ENCODE results near the gene C12orf42. TPM values are rescaled to one million over a fixed set of nuclear protein-coding genes. Genes with fewer than 3 reads are reported as not detected.

Gene C12orf42
- total RNA-seq, 1 experiment from 2014 or later = 0.37 TPM

DNA sequence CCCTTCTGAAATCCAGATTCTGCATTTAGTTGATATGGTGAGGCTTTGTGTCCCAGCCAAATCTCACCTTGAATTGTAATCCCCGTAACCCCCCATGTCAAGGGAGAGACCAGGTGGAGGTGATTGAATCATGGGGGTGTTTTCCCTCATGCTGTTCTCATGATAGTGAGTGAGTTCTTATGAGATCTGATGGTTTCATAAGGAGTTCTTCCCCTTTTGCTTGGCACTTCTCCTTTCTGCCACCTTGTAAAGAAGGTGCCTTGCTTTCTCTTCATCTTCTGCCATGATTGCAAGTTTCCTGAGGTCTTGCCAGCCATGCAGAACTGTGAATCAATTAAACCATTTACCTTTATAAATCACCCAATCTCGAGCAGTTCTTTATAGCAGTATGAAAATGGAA lies 23.1 kb upstream of the C12orf42 start (continued):
- TF ChIP-seq, protein P1, sequence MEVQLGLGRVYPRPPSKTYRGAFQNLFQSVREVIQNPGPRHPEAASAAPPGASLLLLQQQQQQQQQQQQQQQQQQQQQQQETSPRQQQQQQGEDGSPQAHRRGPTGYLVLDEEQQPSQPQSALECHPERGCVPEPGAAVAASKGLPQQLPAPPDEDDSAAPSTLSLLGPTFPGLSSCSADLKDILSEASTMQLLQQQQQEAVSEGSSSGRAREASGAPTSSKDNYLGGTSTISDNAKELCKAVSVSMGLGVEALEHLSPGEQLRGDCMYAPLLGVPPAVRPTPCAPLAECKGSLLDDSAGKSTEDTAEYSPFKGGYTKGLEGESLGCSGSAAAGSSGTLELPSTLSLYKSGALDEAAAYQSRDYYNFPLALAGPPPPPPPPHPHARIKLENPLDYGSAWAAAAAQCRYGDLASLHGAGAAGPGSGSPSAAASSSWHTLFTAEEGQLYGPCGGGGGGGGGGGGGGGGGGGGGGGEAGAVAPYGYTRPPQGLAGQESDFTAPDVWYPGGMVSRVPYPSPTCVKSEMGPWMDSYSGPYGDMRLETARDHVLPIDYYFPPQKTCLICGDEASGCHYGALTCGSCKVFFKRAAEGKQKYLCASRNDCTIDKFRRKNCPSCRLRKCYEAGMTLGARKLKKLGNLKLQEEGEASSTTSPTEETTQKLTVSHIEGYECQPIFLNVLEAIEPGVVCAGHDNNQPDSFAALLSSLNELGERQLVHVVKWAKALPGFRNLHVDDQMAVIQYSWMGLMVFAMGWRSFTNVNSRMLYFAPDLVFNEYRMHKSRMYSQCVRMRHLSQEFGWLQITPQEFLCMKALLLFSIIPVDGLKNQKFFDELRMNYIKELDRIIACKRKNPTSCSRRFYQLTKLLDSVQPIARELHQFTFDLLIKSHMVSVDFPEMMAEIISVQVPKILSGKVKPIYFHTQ (CRISPR knock-in tag; IDR thresholded peaks at IDR 0.05) = no peak

DNA sequence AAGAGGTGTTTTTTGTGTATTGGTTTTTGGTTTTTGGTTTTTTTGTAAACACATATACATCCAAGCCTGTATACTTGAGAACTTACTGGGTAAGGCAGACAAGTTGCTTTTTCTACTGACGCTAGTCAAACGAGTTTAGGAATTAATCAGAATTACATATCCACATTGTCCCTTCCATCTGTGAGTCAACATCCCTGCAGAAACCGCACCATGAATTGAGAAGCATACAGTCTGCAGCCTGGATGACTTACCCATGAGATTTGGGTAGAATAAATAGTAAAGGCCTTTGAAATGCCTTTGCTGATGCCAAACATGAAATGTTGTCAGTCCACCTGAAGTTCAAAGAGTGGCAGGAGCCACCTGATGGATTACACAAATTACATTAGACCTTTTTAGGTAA lies 21.4 kb upstream of the C12orf42 start:
- POLR2A ChIA-PET = no interaction called here
- CTCF ChIA-PET = no interaction called here
- H3K27me3 Mint-ChIP-seq (ENCODE audit: low read depth) = no peaks in the 10 kb centered on the region

More for the DNA sequence above, 21.4 kb upstream of the C12orf42 start:
- Mint-ChIP-seq H3K4me1 (no peaks in the 10 kb centered on the region), H3K27ac (no peak overlapping the region), H3K9me3 (no peaks in the 10 kb centered on the region), H3K36me3 (no peaks in the 10 kb centered on the region), H3K4me3 (no peak overlapping the region)
- DNase-seq (ENCODE audit: low spot score) = no peak
- ATAC-seq = no peak
- TF ChIP-seq, protein P2, sequence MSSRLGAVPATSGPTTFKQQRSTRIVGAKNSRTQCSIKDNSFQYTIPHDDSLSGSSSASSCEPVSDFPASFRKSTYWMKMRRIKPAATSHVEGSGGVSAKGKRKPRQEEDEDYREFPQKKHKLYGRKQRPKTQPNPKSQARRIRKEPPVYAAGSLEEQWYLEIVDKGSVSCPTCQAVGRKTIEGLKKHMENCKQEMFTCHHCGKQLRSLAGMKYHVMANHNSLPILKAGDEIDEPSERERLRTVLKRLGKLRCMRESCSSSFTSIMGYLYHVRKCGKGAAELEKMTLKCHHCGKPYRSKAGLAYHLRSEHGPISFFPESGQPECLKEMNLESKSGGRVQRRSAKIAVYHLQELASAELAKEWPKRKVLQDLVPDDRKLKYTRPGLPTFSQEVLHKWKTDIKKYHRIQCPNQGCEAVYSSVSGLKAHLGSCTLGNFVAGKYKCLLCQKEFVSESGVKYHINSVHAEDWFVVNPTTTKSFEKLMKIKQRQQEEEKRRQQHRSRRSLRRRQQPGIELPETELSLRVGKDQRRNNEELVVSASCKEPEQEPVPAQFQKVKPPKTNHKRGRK (CRISPR knock-in tag; IDR thresholded peaks at IDR 0.05; ENCODE audit: borderline replicate concordance) = no peak
- TF ChIP-seq ELF4 (CRISPR knock-in tag; IDR thresholded peaks at IDR 0.05; ENCODE audit: low read depth) = no peak
- no peak for TF ChIP-seq TCF7 (CRISPR knock-in tag; IDR thresholded peaks at IDR 0.05; ENCODE audit: low read depth)
- TF ChIP-seq SP1 (CRISPR knock-in tag; conservative IDR thresholded peaks at IDR 0.05) = no peak
- TF ChIP-seq ZNF219 (CRISPR knock-in tag; IDR thresholded peaks at IDR 0.05; ENCODE audit: borderline replicate concordance) = no peak
- TF ChIP-seq GABPB1 (CRISPR knock-in tag; IDR thresholded peaks at IDR 0.05) = no peak
- TF ChIP-seq, protein P3, sequence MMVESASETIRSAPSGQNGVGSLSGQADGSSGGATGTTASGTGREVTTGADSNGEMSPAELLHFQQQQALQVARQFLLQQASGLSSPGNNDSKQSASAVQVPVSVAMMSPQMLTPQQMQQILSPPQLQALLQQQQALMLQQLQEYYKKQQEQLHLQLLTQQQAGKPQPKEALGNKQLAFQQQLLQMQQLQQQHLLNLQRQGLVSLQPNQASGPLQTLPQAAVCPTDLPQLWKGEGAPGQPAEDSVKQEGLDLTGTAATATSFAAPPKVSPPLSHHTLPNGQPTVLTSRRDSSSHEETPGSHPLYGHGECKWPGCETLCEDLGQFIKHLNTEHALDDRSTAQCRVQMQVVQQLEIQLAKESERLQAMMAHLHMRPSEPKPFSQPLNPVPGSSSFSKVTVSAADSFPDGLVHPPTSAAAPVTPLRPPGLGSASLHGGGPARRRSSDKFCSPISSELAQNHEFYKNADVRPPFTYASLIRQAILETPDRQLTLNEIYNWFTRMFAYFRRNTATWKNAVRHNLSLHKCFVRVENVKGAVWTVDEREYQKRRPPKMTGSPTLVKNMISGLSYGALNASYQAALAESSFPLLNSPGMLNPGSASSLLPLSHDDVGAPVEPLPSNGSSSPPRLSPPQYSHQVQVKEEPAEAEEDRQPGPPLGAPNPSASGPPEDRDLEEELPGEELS (CRISPR knock-in tag; IDR thresholded peaks at IDR 0.05) = no peak
- TF ChIP-seq GTF2I (CRISPR knock-in tag; conservative IDR thresholded peaks at IDR 0.05) = no peak
- no peak for TF ChIP-seq ZNF423 (CRISPR knock-in tag; IDR thresholded peaks at IDR 0.05)
- TF ChIP-seq OVOL2 (CRISPR knock-in tag; IDR thresholded peaks at IDR 0.05; ENCODE audit: borderline replicate concordance) = no peak
- TF ChIP-seq, protein P4, sequence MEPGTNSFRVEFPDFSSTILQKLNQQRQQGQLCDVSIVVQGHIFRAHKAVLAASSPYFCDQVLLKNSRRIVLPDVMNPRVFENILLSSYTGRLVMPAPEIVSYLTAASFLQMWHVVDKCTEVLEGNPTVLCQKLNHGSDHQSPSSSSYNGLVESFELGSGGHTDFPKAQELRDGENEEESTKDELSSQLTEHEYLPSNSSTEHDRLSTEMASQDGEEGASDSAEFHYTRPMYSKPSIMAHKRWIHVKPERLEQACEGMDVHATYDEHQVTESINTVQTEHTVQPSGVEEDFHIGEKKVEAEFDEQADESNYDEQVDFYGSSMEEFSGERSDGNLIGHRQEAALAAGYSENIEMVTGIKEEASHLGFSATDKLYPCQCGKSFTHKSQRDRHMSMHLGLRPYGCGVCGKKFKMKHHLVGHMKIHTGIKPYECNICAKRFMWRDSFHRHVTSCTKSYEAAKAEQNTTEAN (CRISPR knock-in tag; IDR thresholded peaks at IDR 0.05) = no peak
- no peak for TF ChIP-seq ESRRA (CRISPR knock-in tag; IDR thresholded peaks at IDR 0.05; ENCODE audit: borderline replicate concordance)
- TF ChIP-seq, protein P5, sequence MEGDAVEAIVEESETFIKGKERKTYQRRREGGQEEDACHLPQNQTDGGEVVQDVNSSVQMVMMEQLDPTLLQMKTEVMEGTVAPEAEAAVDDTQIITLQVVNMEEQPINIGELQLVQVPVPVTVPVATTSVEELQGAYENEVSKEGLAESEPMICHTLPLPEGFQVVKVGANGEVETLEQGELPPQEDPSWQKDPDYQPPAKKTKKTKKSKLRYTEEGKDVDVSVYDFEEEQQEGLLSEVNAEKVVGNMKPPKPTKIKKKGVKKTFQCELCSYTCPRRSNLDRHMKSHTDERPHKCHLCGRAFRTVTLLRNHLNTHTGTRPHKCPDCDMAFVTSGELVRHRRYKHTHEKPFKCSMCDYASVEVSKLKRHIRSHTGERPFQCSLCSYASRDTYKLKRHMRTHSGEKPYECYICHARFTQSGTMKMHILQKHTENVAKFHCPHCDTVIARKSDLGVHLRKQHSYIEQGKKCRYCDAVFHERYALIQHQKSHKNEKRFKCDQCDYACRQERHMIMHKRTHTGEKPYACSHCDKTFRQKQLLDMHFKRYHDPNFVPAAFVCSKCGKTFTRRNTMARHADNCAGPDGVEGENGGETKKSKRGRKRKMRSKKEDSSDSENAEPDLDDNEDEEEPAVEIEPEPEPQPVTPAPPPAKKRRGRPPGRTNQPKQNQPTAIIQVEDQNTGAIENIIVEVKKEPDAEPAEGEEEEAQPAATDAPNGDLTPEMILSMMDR (IDR thresholded peaks at IDR 0.05) = no peak
- no peak for TF ChIP-seq KAT7 (CRISPR knock-in tag; IDR thresholded peaks at IDR 0.05; ENCODE audit: borderline replicate concordance)
- TF ChIP-seq ATF1 (CRISPR knock-in tag; IDR thresholded peaks at IDR 0.05) = no peak
- TF ChIP-seq, protein P6, sequence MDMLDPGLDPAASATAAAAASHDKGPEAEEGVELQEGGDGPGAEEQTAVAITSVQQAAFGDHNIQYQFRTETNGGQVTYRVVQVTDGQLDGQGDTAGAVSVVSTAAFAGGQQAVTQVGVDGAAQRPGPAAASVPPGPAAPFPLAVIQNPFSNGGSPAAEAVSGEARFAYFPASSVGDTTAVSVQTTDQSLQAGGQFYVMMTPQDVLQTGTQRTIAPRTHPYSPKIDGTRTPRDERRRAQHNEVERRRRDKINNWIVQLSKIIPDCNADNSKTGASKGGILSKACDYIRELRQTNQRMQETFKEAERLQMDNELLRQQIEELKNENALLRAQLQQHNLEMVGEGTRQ (CRISPR knock-in tag; IDR thresholded peaks at IDR 0.05) = no peak
- TF ChIP-seq, protein P7, sequence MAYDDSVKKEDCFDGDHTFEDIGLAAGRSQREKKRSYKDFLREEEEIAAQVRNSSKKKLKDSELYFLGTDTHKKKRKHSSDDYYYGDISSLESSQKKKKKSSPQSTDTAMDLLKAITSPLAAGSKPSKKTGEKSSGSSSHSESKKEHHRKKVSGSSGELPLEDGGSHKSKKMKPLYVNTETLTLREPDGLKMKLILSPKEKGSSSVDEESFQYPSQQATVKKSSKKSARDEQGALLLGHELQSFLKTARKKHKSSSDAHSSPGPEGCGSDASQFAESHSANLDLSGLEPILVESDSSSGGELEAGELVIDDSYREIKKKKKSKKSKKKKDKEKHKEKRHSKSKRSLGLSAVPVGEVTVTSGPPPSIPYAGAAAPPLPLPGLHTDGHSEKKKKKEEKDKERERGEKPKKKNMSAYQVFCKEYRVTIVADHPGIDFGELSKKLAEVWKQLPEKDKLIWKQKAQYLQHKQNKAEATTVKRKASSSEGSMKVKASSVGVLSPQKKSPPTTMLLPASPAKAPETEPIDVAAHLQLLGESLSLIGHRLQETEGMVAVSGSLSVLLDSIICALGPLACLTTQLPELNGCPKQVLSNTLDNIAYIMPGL (CRISPR knock-in tag; IDR thresholded peaks at IDR 0.05) = no peak
- no peak for TF ChIP-seq HMGA2 (CRISPR knock-in tag; IDR thresholded peaks at IDR 0.05)
- TF ChIP-seq, protein P8, sequence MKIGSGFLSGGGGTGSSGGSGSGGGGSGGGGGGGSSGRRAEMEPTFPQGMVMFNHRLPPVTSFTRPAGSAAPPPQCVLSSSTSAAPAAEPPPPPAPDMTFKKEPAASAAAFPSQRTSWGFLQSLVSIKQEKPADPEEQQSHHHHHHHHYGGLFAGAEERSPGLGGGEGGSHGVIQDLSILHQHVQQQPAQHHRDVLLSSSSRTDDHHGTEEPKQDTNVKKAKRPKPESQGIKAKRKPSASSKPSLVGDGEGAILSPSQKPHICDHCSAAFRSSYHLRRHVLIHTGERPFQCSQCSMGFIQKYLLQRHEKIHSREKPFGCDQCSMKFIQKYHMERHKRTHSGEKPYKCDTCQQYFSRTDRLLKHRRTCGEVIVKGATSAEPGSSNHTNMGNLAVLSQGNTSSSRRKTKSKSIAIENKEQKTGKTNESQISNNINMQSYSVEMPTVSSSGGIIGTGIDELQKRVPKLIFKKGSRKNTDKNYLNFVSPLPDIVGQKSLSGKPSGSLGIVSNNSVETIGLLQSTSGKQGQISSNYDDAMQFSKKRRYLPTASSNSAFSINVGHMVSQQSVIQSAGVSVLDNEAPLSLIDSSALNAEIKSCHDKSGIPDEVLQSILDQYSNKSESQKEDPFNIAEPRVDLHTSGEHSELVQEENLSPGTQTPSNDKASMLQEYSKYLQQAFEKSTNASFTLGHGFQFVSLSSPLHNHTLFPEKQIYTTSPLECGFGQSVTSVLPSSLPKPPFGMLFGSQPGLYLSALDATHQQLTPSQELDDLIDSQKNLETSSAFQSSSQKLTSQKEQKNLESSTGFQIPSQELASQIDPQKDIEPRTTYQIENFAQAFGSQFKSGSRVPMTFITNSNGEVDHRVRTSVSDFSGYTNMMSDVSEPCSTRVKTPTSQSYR (CRISPR knock-in tag; IDR thresholded peaks at IDR 0.05) = no peak
